OCI-LY3 (cell line): ENCODE data around the gene TCF4.

Experiments
- EZH2phosphoT487 ChIP-seq: fragments of 200-600 bp; shearing (Covaris generic); IDR thresholded peaks from 2 replicates; pipeline ENCODE4 v1.6.1; 2018; ENCODE audit warnings: antibody characterized with exemption, mixed run types, low read depth
- TF ChIP-seq, protein P1 (sequence below): fragments of 200-600, 300-600 bp; sonication (generic); IDR thresholded peaks from 2 replicates; pipeline ENCODE4 v1.5.1; 2014; ENCODE audit warnings: antibody characterized with exemption, low read length, low read depth

DNA sequence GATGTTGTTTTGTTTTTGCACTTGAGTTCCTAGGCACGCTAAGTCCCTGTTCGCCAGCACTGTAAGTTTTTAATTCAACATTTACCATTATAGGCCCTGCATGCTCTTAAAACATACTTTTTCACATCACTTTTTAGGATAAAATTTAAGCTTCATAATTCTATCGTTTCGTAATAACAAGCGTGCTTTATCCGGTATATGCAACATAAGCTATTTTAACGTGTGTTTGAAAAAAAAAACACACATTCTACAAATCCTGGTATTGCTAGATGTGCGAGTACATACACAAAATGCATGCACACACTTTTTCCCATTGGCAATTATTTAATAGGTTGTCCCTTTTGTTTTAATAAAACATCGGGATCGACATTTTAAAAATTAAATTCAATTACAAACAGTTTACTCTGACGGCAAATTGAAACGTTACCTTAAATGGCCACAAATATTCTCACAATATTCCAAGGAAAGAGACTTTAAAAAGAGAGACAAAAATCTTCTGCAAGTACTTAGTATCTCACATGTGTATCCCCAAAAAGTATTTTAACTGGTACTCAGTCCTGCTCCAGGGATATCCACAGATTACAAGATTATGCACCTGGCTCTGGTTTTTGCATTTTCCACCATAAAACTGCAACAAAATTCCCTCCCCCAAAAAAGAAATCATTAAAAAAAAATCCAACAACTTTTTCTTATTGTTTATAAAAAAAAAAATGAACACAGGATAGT, 1.0 kb upstream of the TCF4 start:
- TF ChIP-seq, protein P1, sequence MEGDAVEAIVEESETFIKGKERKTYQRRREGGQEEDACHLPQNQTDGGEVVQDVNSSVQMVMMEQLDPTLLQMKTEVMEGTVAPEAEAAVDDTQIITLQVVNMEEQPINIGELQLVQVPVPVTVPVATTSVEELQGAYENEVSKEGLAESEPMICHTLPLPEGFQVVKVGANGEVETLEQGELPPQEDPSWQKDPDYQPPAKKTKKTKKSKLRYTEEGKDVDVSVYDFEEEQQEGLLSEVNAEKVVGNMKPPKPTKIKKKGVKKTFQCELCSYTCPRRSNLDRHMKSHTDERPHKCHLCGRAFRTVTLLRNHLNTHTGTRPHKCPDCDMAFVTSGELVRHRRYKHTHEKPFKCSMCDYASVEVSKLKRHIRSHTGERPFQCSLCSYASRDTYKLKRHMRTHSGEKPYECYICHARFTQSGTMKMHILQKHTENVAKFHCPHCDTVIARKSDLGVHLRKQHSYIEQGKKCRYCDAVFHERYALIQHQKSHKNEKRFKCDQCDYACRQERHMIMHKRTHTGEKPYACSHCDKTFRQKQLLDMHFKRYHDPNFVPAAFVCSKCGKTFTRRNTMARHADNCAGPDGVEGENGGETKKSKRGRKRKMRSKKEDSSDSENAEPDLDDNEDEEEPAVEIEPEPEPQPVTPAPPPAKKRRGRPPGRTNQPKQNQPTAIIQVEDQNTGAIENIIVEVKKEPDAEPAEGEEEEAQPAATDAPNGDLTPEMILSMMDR = no peak
- TF ChIP-seq EZH2phosphoT487 = no peak
